ENCODE measurements around the gene ASTN2.

DNA sequence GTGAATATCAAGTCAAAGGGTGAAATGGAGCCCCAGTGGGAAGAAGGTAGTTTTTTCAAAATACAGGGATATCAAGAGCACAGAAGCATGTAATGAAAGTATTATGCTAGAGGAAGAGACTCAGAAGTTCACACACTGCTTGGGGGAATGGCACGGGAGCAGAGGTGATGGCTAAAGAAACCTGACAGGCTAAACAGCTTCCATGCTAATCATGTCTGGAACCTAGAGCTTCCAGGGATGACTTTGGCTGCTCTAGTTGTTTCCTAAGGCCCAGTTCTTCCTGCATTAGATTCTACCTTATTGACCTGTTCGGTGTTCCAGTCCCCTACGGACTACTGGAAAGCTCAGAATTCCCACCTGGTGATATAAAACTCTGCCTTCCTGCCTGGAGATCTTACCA, 693.4 kb downstream of the ASTN2 start:
- TF ChIP-seq, protein P1, sequence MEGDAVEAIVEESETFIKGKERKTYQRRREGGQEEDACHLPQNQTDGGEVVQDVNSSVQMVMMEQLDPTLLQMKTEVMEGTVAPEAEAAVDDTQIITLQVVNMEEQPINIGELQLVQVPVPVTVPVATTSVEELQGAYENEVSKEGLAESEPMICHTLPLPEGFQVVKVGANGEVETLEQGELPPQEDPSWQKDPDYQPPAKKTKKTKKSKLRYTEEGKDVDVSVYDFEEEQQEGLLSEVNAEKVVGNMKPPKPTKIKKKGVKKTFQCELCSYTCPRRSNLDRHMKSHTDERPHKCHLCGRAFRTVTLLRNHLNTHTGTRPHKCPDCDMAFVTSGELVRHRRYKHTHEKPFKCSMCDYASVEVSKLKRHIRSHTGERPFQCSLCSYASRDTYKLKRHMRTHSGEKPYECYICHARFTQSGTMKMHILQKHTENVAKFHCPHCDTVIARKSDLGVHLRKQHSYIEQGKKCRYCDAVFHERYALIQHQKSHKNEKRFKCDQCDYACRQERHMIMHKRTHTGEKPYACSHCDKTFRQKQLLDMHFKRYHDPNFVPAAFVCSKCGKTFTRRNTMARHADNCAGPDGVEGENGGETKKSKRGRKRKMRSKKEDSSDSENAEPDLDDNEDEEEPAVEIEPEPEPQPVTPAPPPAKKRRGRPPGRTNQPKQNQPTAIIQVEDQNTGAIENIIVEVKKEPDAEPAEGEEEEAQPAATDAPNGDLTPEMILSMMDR (IDR thresholded peaks at IDR 0.05; ENCODE audit: low read depth, low read length, poor library complexity, severe bottlenecking): no peak
- TF ChIP-seq EZH2phosphoT487 (IDR thresholded peaks at IDR 0.05; ENCODE audit: borderline replicate concordance, low read length): no peak

All from DOHH2 (cell line).